GM20431 (cell line): ENCODE results near the gene RSU1.

Experiments used
- in situ Hi-C: fragments of 300-500 bp; cut with MseI, MboI; formaldehyde crosslinking; loops from one replicate; pipeline ENCODE4 v1.15.0; 2020; ENCODE audit warnings: low sequenced_read_pairs; ENCODE audit not compliant: unreplicated experiment

RSU1 gene

DNA sequence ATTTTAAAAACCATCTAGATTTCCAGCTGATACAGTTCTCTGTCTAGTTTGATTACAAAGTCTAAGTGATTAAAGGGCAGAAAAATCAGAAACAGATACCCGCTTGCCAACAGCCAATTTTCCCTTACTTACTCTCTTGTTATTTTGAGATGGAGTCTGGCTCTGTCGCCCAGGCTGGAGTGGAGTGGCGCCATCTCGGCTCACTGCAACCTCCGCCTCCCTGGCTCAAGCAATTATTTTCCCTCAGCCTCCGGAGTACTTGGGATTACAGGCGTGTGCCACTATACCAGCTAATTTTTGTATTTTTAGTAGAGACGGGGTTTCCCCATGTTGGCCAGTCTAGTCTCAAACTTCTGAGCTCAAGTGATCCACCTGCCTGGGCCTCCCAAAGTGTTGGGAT, 10.2 kb upstream of the RSU1 start:
- in situ Hi-C loops, result loop anchor here (25.0 kb wide), 1 partner anchor 610 kb away; no protein-coding TSS in a partner anchor

DNA sequence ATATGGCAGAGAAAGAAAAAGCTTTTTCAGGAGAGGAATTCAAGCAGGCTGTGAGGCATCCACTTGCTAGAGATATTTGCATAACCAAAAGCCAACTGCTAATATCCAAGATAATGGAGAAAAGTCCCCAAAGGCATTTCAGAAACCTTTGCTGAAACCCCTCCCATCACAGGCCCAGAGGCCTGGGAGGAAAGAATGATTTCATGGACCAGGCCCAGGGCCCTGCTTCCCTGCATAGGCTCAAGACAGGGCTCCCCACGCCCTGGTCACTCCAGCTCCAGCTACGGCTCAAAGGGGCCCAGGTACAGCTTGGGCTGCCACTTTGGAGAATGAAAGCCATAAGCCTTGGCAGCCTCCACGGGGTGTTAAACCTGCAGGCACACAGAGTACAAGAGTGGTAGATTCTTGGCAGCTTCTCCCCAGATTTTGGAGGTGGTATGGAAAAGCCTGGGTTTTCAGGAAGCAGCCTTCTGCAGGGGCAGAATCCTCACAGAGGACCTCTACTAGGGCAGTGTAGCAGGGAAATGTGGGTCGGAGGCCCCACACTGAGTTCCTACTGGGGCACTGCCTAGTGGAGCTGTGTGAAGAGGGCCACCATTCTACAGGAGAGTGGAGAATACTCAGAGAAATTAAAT, 5.6 kb upstream of the RSU1 start:
- in situ Hi-C loops, result no loop called here

DNA sequence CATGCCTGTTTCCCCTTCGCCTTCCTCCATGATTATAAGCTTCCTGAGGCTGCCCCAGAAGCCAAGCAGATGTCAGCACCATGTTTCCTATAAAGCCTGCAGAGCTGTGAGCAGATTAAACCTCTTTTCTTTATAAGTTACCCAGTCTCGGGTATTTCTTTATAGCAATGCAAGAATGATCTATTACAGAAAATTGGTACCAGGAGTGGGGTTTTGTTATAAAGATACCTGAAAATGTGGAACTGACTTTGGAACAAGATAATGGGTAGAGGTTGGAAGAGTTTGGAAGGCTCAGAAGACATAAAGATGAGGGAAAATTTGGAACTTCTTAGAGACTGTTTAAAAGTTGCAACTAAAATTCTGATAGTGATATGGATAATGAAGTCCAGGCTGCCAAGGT, 4.8 kb upstream of the RSU1 start:
- in situ Hi-C loops, result no loop called here

DNA sequence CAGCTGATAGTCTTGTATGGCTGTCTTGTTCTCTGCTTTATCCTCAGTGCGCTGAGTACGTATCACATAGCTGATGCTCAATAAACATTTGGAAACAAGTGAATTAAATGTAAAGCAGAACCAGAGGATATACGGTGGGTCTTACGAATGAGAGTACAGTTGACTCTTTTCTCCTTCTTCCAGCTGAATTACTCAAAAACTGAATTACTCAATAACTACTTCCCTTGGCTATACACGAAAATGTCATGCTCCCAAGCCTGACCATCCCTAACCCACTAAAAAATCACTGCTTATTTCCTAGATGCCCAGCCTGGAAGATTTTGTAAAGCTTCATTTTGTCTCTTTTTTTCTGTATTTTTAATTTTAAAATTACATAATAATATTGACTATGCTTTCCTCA, 3.2 kb upstream of the RSU1 start:
- in situ Hi-C loops, result no loop called here

DNA sequence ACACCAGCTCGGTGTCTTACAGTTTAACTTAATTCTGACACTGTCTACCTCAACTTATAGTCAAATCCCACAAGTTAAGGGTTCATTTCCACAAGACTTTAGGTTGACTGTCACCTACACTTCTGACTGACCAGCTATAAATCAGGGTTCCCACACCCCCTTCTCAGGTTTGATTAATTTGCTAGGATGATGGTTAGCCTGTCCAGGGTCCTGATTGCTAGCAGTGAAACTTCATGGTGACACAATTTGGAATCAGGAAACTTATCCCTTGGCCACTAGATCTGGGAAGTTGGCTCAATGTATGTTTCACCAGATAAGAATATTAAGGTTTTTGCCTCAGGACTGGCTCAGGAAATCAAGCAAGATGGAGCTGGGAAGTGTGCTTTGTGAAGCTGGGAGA, 2.8 kb upstream of the RSU1 start:
- in situ Hi-C loops, result no loop called here

DNA sequence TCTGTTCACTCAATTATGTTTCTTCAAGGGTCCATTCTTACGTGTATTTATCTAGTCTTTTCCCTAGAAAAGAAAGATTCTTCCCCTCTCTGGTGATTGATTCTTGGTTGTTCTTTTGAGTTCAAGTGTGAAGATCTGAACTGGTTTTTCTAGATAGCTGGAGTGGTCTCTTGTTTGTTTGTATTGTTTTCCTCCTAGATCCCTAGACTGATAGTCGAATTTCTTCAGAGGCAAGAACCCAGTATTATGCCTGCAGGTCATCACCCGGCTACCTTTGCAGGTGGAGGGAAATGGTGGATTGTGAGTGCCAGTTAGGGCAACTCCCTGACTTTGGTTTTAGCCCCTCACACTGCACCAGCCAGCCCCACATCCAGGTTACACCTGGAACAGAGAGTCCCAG, 2.2 kb upstream of the RSU1 start:
- in situ Hi-C loops, result no loop called here

DNA sequence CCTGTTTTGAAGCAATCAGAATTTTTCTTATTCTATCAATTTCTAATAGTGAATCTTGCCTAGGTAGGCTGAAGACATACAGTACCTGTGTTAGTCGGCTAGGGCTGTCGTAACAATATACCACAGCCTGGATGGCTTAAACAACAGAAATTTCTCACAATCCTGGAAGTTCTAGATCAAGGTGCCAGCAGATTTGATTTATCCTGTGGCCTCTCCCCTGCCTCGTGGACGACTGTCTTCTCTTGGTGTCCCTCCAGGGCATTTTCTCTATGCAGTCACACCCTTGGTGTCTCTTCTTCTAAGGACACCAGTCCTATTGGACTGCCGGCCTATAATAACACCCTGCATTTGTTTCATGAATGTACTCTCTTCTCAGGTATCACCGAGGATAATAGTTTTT, 1.8 kb upstream of the RSU1 start:
- in situ Hi-C loops, result no loop called here

DNA sequence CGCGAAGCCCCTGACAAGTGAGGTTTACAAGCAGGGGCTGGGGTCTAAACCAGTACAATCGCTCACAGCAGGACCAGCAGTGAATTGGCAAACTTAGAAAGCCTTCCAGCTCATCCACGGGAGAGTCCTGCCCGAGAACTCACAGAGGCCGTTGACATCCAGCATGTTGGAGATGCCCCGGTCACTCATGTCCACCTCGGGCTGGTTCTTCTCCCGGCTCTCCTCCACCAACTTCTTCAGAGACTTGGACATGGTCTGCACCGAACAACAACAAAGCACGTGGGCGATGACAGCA, 447 bp downstream of the RSU1 start:
- in situ Hi-C loops, result no loop called here

DNA sequence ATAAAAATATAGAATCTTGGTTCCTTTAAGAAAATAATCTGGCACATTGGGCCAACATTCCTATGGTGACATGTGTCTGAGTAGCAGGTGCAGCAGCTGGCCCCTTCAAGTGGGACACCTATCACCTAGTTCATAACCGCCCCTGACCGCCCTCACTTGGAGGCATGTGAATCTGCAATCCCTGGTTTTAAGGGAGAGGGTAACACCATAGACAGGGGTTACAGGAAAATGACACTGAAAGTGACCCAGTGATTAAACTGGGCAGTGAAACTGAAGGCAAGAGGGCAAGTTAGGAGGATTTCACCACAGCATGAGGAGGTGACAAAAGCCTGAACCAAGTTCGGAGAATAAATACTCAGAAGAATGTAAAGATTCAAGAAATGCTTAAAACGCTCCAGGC, 1.1 kb downstream of the RSU1 start:
- in situ Hi-C loops, result no loop called here

DNA sequence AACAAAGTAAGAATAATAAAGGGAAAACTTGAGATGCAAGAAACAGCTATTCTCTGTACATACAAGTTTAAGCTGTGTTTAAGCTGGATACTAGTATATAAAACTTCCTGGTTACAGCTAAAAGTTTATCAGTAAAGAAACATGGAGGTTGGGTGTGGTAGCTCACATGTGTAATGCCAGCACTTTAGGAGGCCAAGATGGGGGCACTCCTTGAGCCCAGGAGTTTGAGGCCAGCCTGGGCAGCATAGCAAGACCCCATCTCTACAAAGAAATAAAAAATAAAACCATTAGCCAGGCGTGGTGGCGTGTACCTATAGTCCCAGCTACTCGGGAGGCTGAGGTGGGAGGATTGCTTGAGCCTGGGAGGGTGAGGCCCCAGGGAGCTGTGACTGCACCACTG, 3.2 kb downstream of the RSU1 start:
- in situ Hi-C loops, result no loop called here

DNA sequence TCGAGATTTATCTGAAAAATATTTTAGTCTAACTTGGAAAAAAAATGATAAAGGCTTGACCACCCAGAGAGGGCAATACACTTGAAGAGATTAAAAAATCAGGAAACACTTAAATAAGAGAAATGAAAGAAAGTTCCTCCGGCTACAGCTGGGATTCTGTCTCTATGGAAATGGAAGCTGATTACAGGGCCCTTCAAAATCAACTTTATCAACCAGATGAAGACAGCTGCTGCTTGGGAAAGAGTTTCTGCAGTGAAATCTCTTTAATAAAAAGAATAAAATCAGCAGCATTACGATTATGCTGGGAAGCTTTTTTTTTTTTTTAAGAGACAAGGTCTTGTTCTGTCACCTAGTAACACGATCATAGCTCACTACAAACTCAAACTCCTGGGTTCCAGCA, 4.5 kb downstream of the RSU1 start:
- in situ Hi-C loops, result no loop called here

DNA sequence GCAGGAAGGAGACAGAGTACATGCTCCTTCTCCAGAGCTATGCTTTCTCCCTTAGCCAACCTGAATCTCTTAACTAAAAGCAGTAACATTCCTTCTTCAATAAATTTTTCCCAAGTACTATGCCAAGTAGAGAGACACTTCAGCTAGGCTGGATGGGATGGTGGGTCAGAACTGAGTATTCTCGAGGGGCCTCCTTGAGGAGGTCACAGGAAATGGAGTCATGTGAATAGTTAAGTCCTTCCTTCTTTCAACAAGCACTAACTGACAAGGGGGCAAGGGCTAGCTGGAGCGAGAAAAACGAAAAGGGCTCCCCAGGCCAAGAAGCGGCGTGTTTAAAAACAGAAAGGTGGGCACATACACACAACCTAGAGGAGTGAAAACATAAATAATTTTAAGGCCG, 5.5 kb downstream of the RSU1 start:
- in situ Hi-C loops, result no loop called here

DNA sequence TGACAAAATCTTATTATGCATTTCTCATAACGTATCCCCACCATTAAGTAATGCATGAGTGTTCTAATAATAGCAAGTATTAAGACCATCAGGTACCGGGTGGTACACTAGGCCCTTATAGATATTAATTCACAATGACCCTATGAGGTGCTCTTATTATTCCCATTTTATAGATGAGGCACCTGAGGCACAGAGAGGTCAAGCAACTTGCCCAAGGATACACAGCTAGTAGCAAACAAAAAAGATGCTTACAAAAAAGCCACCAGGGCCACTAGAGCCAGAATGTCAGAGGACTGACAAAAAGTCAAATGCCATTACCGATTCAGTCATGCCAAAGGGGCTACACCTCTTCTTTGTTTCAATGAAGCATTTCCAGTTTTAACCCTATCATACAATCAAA, 5.9 kb downstream of the RSU1 start:
- in situ Hi-C loops, result no loop called here

DNA sequence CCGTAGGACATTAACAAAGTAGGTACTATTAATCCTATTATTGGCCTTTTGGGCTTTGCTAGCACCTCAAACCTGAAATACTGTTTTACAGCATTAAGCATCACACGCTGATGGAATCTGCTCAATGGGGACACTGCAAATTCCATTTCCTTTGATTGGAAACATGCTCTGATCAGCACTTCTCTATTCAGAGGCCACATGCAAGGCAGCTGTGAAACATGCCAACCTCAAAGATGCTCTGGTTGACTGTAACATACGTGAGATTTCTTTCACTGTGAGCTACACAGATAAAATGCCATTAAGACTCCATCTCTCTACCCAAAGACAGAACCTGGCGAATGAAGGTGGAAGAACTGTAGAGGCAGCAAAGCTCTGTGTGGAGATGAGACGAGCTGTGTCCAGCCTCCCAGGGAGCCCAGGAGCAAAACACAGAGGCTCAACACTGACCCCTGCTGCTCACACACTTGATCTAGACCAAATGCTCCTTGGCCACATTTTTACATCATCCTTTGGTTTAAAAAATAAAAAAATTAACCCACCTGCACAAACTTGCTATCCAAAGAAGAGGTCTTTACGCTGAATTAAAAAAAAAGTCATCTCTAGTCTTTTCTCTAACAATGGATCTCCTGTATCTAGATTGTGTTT, 8.0 kb downstream of the RSU1 start:
- in situ Hi-C loops, result no loop called here

DNA sequence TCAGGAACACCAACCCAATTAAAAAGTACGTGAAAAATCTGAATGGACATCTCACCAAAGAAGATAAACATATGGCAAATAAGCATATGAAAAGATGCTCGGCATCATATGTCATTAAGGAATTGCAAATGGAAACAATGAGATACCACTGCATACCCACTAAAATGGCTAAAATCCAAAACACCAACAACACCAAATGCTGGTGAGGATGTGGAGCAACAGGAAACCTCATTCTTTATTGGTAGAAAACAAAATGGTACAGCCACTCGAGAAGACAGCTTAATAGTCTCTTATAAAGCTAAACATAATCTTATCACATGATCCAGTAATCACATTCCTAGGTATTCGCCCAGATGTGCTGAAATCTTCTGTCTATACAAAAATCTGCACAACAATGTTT, 13.1 kb downstream of the RSU1 start:
- in situ Hi-C loops, result no loop called here

DNA sequence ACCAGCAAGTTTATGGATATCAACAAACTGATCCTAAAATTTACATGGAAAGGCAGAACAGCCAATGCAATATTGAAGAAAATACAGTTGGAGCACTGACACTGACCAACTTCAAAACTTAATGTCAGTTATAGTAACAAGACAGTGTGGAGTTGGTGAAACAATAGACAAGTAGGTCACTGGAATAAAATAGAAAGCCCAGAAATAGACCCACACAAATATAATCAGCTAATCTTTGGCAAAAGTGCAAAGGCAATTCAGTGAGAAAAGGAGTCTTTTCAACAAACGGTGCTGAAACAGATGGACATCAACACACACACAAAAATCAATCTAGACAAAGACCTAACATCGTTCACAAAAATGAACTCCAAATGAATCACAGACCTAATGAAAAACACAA, 13.8 kb downstream of the RSU1 start:
- in situ Hi-C loops, result no loop called here

DNA sequence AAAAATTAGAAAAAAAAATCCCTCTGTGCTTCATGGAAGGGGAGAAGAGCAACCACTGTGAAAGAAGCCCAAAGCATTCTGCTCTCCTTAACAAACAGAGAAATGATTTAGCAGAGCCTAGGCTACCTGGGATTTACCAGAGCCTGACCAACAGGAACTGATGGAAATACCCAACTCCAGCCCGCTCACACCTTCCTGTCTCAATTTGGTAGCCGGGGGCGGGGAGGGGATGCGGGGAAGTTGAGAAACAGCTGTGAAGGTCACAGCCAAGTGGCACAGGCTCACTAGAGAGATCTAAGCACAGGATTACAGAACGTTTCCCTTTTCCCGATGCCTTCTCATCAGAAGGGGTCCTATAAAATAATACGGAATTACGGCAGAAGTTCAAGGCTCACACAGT, 17.6 kb downstream of the RSU1 start:
- in situ Hi-C loops, result loop anchor here (25.0 kb wide), 1 partner anchor 912 kb away; no protein-coding TSS in a partner anchor

DNA sequence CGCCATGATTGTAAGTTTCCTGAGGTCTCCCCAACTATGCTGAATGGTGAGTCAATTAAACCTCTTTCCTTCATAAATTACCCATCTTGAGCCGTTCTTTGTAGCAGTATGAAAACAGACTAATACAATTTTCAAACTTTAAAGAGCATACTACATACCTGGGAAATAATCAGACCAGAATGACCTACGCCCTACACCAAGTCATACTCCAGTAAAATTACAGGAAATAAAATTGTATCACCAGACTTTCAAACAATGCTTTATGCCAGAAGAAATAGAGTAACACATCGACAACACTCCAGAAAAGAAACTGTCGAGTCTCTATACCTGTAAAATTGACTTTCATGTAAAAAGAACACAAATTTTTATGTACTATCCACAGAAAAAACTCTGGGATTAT, 18.7 kb downstream of the RSU1 start:
- in situ Hi-C loops, result loop anchor here (25.0 kb wide), 1 partner anchor 911 kb away; no protein-coding TSS in a partner anchor

DNA sequence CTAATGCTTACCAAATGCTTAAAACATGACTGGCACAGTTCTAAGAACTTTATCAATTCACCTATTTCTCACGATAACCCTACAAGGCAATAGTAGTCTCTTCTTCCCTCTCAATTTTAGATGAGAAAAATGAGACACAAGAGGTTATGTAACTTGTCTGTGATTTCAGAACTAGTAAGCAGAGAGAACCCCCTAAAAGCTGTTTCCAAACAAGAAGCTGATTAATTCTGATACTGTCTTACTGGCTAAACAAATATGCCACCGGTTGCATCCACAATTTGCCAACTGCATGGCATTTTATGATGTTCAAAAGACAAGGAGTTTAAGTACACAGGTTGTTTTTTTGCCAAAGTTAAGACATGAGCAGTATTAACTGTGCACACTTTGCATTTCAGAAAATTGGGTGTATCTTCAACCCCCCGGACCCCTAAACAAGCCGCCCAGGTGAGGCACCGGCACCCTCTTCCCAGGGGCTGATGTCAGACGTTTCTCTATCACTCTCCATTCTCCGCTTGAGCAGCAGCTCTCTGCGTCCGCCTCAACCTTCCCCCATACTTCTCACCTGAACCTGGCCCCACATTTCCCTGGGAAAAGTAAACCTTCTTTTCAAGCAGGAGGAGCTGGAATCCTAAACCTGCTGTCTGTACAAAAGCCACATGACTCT, 21.7 kb downstream of the RSU1 start:
- in situ Hi-C loops, result loop anchor here (25.0 kb wide), 1 partner anchor 908 kb away; no protein-coding TSS in a partner anchor

DNA sequence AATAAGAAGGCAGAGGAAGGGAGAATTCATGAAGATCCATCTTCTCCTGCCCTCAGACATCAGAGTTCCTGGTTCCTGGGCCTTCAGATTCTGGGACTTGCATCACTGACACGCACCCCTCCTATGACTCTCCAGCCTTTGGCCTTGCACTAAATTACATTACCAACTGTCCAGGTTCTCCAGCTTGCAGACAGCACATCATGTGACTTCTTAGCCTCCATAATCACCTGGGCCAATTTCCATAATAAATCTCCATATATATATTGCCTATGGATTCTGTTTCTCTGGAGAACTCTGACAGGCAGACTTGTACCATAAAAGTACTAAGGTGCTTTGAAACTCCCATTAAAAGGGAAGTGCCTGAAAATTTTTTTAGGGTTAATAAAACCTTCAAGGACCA, 23.2 kb downstream of the RSU1 start:
- in situ Hi-C loops, result loop anchor here (25.0 kb wide), 1 partner anchor 907 kb away; no protein-coding TSS in a partner anchor

DNA sequence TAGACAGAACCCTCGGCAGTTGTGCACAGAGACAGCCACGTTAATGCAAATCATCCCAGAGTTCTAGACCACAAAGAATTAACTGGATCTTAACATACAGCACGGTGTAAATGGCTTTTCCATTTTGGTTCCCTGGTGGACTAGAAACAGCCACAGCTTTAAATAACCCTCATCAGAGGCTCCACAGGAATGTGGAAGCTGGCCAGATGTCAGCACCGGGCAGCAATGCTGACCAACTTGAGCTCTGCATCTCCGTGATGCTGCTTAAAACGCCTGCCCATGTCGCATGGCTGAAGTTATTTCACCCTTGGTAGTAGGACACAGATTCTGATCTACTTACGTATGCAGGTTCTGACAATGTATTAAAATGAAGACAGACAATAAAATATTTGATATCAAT, 24.5 kb downstream of the RSU1 start:
- in situ Hi-C loops, result loop anchor here (25.0 kb wide), 1 partner anchor 905 kb away; no protein-coding TSS in a partner anchor
